Measurements from ENCODE around the gene KMO.

GRCh38 chr1:241640149-241640866 is 108.1 kb downstream of the KMO start, which contains the start of the genes CHML and OPN3:
- no peak for TF ChIP-seq CTCF (IDR thresholded peaks at IDR 0.05)
- no peak for TF ChIP-seq POLR2A (IDR thresholded peaks at IDR 0.05)
